Left cardiac atrium (tissue), 4 donors: ENCODE measurements around the gene GP1BB. TPM values are rescaled to one million over a fixed set of nuclear protein-coding genes. Genes with fewer than 3 reads are reported as not detected.

Experiments used
- ATAC-seq, 2 donors: fragments of 200-7000 bp; cut with Tn5 transposase; one replicate each; pipeline ENCODE4 v1.9.1; 2020; ENCODE audit warnings: mild to moderate bottlenecking in 2 of 2, moderate library complexity in 2 of 2
- DNase-seq: peaks from one replicate; pipeline ENCODE4 v3.0.0-alpha.2; 2020
- intact Hi-C, 2 donors: fragments of 100-400 bp; cut with DNase I; formaldehyde crosslinking; loops; one replicate each; pipeline versions ENCODE4 v1.14.1 to v1.15.1; 2022 to 2023
- total RNA-seq, 2 donors: library from RNA; stranded (reverse); fragmentation: NEBNext Ultra II Directional; extraction: Animal tissue kit (Norgen Biotek cat#: 25700); gene quantifications; one replicate each; pipeline ENCODE4 v1.2.1, GENCODE V29; 2021
- donor health status: DM: no; HTN: yes; CAD: no.
- donor health status: DM: no; HTN: yes; CAD: no; lungs with severe emphysema.
- donor health status: DM: yes; HTN: yes; CAD: no.
- donor health status: Dilated cardiomyopathy.

GP1BB gene
- total RNA-seq, 2 donors from 2014 or later, result not detected

DNA sequence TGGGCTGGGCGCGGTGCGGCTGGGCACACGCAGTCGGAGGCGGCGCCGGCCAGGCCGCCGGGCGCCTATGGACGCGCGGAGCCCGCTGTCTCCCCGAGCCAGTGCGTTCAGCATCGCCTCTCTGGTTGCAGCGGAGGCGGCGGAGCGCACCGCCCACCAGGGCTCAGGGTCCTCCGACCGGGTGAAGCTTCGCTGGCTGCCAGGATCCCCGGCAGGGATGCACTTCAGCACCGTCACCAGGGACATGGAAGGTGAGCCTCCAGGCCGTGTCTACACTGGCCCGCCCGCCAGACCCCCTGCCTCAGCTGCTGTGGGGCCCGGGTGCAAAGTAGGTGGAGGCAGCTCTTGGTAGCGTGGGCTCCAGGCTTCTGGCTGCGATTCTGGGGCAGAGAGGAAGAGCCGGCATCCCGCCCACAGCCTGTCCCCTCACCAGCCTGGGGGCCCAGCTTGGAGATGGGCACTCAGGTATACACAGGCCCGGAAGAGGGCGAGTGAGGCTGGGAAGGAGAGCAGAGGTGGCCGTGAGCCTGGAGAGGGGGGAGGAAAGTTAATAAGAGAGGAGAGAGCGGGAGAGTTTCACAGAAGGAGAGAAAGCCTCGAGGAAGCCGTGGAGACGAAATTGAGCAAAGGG is 36.2 kb downstream of the GP1BB start:
- DNase-seq (no peak), ATAC-seq (no peak)
- intact Hi-C loops, result no loop called here

DNA sequence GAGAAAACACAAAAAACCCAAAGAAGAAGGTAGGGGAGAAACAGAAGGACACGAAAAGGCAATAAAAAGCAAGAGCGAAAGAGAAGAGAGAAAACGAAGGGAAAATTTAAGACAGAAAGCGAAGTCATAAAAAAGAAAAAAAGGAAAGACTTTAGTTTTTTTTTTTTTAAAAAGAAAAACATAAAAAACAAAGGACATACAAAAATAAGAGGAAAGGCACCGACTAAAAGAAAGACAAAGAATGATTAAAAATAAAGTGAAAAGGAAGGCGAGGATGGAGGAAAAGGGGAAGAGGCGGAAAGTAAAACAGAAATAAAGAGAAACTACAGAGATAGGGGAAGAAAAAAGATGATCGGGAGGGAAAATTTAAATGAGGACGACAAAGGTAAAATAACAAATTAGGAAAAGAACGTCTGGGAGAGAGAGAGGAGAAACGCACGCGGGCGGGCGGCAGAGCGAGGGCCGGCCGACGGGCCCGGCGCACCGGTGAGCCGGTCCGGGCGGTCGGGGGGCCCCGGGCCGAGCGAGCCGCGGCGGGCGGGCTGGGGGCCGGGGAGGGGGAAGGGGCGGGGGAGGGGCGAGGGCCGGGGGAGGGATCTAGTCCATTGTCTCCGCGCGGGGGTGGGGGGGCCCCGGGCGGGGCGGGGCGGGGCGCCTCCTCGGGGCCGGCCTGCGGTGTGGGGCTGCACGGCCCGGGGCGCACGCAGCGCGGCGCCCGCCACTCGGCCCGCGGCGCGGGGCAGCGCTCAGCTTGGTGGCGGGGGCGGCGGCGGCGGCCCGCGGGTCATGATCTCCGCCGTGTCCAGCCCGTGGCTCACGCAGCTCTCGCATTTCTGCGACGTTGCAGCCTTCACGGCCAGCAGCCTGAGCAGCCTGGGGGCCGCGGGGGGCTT is 37.0 kb downstream of the GP1BB start, which contains the start of gene TBX1:
Gene TBX1 (plus strand): TSS at position 721 of the 893 bp plus-strand sequence. CDS start 66 bp downstream, at position 787.
- ATAC-seq (no peak), DNase-seq (no peak)
- intact Hi-C loops, result no loop called here

DNA sequence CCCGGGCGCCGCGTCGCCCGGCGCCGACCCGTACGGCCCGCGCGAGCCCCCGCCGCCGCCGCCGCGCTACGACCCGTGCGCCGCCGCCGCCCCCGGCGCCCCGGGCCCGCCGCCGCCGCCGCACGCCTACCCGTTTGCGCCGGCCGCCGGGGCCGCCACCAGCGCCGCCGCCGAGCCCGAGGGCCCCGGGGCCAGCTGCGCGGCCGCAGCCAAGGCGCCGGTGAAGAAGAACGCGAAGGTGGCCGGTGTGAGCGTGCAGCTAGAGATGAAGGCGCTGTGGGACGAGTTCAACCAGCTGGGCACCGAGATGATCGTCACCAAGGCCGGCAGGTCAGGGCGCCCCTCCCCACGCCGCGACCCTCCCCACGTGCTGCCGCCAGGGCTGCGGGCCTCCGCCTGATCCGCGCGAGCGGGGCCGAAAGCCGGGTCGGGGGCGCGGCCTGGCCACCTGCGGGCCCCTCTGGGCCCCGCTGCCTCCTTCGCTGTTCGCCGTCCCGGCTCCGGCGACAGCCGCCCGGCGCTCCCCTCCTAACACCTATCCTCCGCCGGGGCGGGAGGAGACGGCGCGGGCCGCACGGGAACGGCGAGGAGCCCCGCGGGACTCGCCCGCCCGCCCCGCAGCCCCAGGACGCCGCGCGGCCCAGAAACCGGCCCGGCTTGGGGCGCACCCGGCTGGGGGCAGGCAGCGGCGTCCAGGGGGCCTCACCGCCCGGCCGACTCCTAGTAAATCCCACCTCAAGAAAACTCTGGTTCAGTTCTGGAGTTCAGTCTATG is 37.8 kb downstream of the GP1BB start:
- intact Hi-C loops, result no loop called here
- DNase-seq (no peak), ATAC-seq (no peak)

DNA sequence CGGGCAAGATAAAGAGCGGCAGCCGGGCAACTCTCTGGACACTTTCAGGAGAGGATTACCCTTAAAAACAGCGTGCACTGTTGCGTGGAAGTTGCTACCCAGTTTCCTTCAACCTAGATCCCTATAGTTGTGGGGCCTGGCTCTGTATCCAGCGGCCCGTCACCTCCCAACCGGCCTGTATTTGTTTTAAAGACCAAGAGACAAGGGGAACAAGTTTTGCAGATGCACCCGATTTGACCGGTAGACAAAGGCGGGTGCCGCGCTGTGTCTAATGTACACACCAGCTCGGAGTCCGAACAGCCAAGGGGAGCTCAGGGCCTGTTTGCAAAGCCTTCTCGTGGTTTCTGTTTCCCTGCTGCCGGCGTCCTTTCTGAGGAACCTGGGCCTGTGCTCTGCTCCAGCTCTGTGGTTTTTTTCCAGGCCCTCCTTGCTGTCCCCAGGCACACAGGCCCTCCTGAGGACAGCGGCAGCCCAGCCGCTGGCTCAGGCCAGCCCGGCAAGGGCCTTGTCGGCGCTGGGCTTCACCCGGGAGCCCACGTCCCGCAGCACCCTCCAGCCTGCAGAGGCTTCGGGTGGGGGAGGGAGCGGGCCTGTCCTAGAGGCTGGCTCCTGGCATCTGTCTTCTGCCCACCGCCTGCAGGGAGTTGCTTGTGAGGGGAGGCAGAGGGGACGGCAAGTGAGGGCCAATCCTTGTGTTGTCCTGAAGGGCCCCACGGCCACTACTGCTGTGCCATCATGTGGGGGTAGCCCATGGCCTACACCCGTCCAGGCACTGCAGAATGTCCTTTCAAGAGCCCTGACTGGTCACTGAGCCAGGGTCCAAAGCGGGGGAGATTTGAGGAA is 38.6 kb downstream of the GP1BB start:
- ATAC-seq (no peak), DNase-seq (no peak)
- intact Hi-C loops, result no loop called here

DNA sequence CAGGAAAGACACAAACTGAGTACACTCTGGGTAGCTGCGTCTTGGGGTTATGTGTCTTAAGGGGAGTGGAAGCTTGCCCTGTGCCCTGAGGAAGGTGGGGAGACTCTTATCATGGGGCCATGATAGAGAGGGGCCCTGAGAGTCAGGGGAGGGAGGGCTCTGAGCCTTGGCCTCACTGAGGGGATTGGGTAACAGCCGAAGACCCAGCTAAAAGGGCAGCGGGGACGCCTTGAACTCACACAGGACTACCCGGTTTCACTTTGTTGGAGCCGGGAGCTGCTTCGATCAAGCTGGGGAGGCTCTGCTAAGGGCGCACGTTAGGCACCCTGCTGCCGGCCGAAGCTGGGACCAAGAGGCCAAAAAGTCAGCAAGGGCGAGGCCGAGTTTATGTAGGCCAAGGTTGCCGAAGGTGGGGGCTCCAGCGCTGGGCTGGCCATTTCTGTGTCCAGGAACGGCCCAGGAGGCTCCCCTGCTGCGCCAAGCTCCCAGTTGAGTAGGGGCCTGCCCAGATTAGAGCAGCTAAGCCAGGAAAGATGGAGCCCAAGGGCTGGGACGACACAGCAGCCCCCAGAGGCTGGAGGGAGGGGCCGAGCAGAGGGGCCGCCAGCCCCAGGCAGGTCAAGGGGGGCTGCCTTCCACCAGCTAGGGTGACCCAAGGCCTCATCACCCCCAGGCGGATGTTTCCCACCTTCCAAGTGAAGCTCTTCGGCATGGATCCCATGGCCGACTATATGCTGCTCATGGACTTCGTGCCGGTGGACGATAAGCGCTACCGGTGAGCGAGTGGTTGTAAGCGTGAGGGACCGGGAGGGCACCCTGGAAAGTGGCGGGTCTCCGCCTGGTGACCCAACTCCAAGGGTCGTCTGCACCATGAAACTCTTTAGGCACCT is 39.5 kb downstream of the GP1BB start:
- DNase-seq, result no peak
- intact Hi-C loops, result no loop called here
- ATAC-seq, result no peak

DNA sequence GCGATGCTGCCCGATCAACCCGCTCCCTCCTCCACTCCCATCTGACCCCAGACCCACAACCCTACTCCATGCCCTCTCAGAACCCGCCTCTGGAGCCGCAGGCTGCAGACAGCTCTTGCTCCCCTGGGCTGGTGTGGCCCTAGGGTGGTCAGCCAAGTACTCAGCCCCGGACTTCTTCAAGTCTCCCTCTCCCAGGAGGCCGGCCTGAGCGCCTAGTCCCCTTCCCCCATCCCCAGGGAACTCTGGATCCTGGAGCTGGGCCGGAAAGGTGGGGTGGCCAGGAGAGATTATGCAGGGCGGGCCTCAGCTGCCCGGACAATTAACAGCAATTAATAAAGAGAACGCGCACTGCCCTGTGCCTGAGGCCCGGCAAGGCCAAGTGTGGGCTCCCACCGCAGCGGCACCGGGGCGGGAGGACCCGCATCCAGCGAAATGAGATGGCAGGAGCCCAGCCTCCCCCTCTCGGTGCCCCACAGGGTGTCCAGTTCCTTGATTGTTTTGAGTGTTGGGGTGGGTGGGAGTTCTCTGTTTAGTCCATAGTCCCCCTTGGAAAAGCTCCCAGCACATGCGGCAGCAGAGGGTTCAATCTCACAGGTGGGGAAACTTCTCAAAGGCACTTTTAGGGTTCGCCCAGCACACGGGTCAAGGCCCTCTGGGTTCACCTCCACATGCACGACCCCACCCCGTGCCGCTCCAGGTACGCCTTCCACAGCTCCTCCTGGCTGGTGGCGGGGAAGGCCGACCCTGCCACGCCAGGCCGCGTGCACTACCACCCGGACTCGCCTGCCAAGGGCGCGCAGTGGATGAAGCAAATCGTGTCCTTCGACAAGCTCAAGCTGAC is 40.3 kb downstream of the GP1BB start:
- DNase-seq (no peak), ATAC-seq (no peak)
- intact Hi-C loops, result no loop called here

DNA sequence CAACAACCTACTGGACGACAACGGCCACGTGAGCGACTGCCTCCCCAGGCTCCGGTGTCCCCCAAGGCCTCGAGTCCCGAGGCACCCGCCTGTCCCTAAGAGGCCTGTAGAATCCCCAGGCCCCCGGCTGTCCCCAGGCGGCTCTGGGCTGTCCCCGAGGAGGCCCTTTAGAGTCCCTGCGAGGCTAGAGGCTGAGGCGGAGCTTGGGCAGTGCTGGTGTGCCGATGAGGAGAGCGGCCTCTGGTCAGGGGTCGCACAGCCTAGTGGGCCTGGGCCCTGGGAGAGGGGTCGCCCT is 40.9 kb downstream of the GP1BB start:
- DNase-seq (no peak), ATAC-seq (no peak)
- intact Hi-C loops, result no loop called here

DNA sequence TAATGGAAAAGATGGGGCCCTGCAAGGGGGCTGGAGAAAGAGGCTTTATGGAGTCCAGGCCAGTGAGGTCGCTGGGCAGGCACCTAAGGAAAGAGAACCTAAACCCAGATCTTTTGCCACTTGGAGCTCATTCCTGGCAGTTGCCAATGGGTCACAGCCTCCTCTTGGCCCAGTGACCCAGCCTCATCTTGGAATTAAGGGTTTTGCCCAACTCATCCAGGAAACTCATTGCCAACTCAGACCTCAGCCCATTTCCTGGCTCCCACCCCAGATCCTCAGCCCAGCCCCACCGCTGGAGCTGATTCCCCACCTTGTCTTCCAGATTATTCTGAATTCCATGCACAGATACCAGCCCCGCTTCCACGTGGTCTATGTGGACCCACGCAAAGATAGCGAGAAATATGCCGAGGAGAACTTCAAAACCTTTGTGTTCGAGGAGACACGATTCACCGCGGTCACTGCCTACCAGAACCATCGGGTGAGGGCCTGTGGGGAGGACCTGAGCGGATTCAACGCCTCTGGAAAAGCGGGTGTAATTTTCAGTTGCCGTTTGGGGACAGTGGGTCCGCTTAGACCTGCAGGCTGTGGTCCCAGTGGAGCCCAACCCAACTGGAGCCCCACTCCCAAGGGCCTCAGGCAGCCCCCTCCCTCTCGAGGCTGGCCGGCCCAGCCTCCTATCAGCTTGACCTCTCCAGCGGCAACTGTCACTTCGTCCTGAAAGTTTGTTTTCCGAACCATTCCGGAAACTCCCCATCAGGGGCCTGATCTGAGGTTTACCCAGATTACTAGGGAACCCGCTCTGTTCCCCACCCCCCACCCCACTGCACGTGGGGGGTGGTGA is 41.5 kb downstream of the GP1BB start:
- intact Hi-C loops, result no loop called here
- DNase-seq (no peak), ATAC-seq (no peak)

DNA sequence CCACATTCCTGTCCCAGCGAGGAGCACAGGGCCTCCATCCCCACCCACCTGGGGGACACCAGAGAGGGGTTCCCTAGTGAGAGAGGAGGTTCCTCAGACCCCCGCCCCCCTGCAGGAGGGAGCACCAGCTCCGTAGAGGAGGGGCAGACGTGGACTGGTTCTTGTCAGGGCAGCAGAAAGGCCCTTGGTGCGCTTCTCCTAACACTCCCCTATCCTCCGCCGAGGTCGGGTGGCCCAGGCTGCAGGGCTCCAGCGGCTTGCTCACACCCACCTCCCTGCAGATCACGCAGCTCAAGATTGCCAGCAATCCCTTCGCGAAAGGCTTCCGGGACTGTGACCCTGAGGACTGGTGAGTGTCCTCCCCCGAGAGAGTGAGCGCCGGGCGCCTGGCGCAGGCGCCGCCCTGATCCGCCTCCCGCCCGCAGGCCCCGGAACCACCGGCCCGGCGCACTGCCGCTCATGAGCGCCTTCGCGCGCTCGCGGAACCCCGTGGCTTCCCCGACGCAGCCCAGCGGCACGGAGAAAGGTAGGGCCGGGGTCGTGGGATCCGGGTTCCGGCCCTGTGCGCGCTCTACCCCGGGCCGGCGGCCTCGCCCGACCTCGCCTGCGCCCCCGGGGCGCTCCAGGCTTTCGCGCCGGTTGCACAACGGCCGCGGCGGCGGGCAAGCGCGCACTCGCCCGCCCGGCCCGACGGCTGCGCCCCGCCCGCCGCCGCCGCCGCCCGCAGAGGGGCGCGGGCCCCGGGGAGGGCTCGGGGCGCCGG is 42.3 kb downstream of the GP1BB start:
- intact Hi-C loops, result no loop called here
- DNase-seq (peak; percentile 53), ATAC-seq (peak in 1 of 2 donors; percentile 14)

DNA sequence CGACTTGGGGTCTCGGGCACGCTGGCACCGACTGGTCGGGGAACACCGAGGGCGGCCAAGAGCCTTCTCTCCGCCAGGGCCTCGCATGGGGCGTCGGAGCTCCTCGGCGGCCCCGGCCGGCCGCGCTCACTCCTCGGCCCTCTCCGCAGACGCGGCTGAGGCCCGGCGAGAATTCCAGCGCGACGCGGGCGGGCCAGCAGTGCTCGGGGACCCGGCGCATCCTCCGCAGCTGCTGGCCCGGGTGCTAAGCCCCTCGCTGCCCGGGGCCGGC is 42.8 kb downstream of the GP1BB start:
- DNase-seq (no peak), ATAC-seq (no peak)
- intact Hi-C loops, result no loop called here

DNA sequence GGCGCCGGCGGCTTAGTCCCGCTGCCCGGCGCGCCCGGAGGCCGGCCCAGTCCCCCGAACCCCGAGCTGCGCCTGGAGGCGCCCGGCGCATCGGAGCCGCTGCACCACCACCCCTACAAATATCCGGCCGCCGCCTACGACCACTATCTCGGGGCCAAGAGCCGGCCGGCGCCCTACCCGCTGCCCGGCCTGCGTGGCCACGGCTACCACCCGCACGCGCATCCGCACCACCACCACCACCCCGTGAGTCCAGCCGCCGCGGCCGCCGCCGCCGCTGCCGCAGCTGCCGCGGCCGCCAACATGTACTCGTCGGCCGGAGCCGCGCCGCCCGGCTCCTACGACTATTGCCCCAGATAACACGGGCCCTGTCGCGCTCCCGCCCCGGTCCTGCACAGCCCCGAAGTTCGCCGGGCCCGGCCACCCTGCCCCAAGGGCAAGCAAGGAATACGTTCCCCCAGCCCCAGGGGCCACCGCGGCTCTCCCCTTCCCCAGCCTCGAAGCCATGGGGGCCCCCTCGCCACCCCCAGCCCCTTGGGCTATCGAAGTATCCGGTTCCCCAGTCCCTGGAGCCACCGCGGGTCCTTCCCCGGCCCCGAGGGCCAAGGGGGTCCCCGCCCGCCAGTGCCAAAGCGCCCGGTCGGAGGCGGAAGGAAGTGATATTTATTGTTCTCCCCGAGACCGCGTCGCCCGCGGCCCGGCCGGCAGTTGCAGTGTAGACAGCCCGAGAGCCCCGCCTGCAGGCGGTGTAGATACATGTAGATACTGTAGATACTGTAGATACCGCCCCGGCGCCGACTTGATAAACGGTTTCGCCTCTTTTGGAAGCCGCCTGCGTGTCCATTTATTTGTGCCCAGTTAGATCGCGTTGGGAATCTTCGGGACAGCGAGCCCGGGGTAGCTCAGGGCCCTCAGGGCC is 43.4 kb downstream of the GP1BB start:
- peak; percentile 38 to 47 for ATAC-seq

DNA sequence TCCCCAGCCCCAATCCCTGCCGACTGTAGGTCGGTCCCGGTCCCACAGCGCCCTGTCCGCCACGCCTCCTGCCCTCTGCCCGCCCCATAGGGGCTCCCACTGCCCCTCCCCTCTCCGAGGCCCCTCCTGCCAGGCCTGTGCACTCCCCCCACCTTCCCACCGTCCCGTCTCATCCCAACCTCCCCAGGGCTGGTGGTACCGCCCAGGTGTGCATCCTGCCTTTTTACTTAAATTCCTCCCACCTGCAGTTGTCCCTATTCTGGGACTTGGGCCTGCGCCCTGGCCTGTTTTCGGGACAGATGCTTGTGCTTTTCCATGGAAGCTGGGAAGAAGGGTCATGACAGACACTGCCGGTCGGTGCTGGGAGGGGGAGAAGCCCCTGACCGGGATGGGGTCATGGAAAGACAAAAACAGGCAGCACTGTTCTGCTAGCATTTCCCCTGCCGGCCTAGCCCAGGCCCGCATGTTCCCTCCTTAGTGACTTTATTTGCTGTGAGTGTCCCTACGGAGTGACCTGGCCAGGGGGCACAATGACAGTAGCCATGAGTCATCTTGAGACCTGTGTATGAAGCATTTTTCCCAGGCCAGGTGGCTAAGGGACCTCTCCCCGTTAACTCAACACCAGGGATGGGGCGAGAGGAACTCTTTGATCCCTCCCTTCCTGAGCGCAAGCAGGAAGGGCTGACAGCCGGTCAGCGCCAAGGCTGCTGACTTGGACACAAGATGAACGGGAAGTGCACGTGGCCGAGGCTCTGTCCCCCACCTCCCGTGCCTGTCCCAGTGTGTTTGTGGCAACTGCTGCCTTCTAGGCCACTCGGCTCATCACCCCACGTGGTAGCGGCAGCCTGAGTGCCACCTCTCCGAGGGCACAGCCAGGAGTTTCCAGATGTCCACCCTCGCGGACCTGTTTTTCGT is 44.3 kb downstream of the GP1BB start:
- ATAC-seq (peak; percentile 2 to 24), DNase-seq (no peak)
- intact Hi-C loops, result no loop called here

More for the DNA sequence above, 43.4 kb downstream of the GP1BB start:
- DNase-seq, result peak; percentile 60
- intact Hi-C loops, result no loop called here

DNA sequence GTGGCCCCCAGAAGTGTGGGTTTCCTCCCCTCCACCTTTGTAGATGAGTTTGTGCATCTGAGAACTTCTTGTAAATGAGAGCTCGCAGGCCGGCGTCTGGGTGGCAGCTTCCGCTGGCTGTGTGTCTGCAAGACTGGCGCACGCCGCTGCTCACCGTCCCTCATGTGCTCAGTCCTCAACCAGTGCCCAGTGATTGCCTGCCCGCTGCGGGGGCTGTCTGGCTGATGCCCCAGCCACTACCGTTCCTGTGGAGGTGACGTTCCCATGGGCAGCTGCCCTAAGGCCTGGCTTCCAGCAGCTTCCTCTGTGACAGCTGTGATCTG is 46.0 kb downstream of the GP1BB start:
- intact Hi-C loops, result no loop called here
- no peak for ATAC-seq
- DNase-seq, result peak; percentile 15
